GM18520 (cell line): ENCODE data around the gene KLHDC7A.

ENCODE experiments used
- ATAC-seq: cut with Tn5 transposase; IDR thresholded peaks from one replicate; pipeline ENCODE4 v1.9.1; 2021; ENCODE audit not compliant: unreplicated experiment

Gene KLHDC7A

DNA sequence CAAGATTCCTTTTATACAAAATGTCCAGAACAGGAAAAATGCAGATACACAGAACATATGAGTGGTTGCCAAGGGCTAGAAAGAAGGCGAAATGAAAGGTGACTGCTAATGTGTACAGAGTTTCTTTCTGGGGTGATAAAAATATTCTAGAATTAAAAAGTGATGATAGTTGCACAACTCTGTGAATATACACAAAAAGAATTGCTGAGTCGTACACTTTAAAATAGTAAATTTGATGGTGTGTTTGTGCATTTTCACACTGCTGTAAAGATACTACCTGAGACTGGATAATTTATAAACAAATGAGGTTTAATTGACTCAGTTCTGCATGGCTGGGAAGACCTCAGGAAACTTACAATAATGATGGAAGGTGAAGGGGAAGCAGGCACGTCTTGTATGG, 23.9 kb downstream of the KLHDC7A start:
- no peak for ATAC-seq

DNA sequence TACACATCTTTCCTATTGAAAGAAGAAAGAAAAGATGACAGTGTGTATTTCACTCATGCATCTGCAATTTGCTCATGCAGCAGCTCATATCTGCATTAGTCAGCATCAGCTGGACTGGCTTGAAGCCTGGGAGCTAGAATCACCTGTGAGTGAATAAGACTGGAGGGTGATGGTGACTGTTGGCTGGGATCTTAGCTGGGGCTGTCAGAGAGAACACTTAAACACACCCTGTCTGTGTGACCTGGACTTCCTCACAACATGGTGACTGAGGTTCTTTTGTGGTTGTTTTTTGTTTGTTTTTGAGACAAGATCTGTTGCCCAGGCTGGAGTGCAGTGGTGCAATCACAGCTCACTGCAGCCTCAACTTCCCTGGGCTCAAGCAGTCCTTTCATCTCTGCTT, 24.9 kb downstream of the KLHDC7A start:
- no peak for ATAC-seq

DNA sequence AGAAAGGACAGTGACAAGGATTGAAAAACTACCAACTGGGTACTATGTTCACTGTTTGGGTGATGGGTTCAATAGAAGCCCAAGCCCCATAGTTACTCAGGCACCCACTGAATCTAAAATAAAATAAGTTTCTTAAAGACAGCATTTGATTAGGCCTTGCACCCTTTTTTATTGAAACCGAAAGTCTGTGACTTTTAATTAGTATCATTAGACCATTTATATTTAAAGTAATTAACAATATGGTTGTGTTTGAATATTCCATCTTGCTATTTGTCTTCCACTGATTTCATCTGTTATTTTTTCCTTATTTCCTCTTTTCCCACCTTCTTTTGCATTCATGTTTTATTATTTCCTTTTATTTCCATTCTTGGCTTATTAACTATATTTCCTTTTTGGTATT, 27.4 kb downstream of the KLHDC7A start:
- ATAC-seq: no peak

DNA sequence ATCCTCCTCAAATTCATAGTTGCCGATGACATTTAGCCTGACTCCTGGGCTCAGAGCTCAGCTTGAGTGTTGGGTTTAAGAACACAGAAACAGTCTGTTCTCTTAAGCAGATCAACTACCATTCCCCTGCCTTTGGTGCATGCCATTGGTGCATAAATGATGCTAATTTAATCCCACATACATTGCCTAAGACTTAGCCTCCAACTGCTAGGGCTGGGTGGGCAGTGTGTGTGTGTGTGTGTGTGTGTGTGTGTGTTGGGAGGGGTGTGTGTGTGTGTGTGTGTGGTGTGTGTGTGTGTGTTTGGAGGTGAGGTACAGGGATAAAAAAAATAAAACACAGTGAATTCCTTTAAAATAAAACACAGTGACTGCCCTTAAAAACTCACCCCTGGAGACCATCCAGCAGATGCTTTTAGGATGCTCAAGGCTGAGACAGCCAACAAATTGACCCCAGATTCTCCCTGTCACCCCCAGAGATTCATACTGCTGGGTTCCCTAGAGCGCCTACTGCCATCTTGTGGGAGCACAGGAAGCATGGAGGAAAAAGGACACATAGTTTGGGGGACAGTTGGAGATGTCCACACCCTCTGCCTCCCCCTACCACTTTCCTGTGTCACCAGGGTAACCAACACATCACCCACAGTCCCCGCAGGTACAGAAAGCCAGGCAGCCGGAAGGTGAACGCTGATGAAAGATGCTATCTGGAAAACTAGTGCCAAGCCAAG, 30.6 kb downstream of the KLHDC7A start:
- no peak for ATAC-seq

DNA sequence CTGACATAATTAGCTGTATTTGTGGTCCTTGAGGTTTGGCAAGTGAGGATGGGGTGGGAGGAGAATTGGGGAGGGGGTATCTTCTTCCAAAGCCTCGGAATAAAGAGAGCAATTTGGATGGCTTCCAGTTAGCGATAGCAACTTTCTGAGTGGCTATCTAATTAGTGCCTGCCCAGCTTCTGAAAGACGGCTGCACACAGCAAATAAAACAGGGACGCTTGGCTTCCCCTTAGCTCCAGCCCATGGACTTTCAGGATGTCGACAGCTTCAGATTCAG, 31.1 kb downstream of the KLHDC7A start:
- ATAC-seq: no peak

DNA sequence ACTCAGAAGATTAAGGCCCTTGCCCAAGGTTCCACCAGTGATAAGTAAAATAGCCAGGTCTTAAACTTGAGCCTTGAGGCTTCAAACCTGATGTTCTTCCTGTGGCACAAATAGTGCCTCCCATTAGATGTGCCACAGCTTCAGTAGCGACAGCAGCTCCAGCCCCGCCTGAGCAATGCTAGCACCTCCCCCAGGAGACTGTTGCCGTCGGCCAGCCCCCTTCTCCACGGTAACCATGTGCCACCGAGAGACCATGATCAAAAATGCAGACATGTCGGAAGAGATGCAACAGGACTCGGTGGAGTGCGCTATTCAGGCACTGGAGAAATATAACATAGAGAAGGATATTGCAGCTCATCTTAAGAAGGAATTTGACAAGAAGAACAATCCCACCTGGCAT, 32.2 kb downstream of the KLHDC7A start:
- ATAC-seq: no peak

DNA sequence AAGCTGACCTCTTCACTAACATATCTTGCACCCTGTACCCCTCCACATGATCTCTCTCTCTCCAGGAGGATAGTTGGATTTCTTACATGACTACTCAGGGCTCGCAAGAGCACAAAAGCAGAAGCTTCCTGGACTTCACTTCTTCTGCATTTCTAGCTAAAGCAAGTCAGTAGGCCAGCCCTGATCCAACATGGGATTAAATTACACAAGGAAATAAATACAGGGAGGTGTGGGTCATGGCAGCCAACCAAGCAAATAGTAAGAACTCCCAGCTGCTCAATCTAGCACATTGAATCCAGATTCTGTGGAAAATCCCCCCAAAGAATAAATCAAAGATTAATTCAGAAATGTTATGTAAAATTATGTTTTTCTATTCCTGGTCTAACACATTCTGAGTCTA, 33.3 kb downstream of the KLHDC7A start:
- ATAC-seq: no peak

DNA sequence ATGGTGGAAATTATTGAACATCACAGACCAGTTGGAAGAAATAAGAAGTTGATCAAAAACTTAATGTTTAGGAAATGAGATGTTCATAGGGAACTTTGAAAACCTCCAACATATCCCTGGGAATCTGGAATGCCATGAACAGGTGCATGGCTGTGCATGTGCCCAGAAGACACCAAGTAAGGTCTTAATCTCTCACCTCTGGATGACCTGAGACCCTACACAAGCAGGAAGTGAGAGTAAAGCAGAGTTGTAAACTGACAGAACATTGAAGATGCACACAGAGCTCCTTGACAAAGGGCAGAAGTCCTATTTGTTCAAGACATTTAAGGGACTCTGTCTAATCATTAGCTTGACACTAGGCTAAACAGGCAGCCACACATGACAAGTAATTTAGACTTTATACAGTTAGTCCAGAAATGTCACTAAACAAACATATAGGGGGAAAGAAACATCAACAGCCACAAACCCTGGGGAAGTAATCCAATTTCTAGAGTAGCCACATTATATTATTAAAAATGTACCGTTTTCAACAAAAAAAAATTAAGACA, 34.5 kb downstream of the KLHDC7A start:
- no peak for ATAC-seq

DNA sequence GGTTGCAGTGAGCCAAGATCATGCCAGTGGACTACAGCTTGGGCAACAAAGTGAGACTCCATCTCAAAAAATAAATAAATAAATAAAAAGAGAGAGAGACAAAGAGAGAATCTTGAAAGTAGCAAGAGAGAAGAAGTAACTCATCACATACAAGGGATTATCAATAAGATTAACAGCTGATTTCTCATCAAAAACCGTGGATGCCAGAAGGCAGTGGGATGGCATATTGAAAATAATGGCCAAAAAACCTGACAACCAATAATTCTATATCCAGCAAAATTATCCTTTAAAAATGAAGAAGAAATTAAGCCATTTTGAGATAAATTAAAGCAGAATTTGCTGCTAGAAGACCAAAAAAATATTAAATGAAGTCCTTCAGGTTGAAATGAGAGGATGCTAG, 35.7 kb downstream of the KLHDC7A start:
- no peak for ATAC-seq

DNA sequence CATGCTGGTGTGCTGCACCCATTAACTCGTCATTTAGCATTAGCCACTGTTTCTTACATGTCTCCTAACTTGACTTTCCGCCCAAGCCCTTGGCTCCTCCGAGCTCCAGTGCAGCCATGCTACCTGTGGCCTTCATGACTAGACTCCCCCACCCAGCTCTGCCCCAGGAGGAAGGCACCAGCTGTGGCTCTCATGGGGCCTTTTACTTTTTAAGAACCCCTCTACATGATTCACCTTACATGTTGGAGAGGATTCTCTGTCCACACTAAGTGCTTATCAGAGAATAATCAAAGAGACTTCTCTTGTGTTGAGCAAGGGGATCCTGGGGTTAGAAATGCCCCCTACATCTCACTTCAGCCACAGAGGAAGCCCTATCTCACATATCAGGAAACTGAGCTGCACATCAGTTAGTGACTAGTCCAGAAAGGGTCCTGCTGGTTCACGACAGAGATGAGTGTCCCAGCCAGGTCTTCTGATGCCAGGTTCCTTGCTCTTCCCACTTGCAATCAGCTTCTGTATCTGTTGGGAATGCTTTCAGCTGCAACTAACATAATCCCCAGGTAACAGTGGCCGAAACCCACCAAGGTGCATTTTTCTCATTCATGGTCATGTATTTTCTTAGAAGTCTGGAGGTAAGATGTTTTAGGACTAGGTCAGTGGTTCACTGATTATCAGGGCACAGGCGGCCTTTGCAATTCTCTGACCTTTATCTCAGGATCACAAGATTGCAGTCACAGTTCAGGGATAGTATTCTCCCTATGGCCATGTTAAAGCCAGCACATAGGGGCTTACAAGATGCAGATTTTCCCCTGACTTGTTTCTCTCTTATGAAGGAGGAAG, 45.9 kb downstream of the KLHDC7A start:
- ATAC-seq: no peak

DNA sequence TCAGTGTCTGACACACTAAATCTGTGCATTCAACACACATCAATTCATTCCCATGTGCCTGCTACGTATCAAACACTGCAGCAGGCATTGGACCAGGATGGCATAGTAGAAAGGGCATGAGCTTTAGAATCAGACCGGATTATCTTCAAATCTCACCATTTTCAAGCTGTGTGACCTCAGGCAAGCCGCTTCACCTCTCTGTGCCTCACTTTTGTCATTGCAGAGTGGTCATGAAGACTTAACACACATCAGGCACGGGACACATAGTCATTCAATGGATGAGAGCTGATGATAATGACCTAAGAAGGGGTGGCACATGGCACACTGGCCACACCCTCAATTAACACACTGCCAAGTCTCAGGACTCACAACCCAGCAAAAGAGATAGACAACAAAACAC, 46.8 kb downstream of the KLHDC7A start:
- no peak for ATAC-seq

DNA sequence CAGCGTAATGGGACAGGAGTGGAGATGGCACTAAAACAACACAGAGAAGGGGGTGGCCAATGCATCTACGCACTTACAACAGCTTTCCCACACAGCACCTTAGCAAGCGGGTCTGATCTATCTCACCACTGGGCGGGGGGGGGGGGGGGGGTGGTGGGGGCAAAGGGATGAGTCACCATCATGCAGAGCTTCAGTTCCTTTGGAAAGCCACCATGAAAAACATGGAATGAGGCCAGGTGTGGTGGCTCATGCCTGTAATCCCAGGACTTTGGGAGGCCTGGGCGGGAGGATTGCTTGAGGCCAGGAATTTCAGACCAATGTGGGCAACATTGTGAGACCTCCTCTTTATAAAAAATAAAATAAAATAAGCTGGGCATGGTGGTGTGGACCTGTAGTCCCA, 47.2 kb downstream of the KLHDC7A start:
- no peak for ATAC-seq

DNA sequence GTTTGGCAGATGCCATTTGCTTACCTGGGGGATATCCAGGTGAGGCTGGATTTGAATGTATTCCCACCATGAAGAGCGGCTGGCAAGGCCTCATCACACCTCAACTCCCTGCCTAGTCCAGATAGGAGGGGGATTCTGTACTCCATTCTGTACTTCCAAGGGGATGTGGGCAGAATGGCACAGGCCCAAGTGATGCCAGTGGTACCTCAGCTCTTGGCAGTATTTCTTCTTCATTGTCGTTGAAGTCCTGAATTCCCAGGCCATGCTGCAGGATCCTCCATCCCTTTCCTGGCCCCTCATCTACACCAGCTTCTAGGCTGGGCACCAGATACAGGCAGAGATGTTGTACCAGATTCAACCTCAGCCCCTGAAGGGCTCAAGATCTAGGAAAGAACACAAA, 47.9 kb downstream of the KLHDC7A start:
- no peak for ATAC-seq

DNA sequence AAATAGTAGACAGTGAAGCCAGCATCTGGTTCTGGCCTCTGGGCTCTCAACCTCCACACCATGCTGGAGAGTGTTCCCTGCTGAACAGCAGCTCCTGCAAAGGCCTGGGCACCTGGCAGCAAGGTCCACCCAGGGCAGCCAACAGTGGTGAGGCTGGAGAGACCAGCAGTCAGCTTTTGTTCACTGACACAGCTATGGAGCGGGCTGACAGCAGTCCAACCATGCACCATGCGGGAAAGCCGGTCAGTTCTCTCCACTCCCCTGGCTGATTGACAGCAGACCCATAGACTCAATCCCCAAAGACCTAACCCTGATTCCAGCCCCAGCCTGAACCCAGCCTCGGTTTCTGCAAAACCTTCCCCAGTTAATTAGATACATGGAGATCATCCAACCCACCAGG, 49.0 kb downstream of the KLHDC7A start:
- ATAC-seq: no peak

DNA sequence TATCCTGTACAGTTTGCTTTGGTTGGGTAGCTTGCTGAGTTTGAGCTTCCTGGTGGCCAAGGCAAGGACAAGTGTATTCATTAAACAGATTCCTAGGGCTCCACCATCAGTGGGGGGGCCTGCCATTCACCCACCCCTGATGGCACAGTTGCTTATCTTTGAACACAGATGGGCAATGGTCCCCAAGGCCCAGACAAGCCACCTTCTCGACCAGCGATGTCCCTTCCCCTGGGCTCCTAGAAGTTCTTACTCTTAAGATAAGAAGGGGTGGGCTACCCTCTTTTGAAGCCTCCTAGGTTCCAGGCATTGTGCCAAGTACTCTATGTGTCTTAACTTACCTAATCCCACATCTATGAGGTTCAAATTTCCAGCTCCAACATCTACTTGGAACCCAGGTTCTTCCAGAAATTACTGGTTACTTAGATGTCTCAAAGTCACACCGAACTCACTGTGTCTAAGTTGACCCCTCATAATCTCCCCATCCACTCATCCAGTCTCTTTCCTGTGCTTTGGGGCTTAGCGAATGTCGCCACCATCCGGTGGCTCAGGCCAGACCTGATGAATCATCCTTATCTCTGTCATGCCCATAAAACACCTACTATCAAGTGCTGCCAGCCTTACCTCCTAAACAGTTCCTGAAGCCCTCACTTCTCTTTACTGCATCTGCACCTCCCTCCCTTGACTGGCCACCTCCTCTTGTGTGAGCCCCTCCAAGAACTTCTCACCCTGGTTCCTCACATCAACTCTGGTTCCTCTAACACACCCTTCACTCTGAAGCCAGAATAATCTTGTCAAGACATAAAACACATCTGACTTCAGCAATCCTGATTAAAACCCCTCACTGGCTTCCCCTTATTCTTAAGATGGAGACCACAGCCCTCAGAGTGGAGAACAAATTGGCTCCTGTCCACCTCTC, 50.1 kb downstream of the KLHDC7A start:
- ATAC-seq: no peak

DNA sequence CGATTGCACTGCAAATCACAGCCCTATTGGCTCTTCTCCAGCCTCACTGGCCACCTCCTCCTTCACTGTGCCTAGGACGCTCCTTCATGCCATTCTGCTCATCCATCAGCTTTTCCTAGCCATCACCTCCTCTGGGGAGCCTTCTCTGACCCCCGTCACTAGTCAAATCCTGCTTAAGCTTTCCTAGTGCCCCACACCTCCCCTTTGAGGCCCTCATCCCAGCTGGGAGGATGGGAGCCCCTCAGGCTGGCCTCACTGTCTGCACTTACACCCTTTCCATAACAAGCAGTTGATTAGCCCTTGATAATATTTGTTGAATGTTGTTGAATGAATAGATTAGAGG, 50.7 kb downstream of the KLHDC7A start:
- no peak for ATAC-seq

DNA sequence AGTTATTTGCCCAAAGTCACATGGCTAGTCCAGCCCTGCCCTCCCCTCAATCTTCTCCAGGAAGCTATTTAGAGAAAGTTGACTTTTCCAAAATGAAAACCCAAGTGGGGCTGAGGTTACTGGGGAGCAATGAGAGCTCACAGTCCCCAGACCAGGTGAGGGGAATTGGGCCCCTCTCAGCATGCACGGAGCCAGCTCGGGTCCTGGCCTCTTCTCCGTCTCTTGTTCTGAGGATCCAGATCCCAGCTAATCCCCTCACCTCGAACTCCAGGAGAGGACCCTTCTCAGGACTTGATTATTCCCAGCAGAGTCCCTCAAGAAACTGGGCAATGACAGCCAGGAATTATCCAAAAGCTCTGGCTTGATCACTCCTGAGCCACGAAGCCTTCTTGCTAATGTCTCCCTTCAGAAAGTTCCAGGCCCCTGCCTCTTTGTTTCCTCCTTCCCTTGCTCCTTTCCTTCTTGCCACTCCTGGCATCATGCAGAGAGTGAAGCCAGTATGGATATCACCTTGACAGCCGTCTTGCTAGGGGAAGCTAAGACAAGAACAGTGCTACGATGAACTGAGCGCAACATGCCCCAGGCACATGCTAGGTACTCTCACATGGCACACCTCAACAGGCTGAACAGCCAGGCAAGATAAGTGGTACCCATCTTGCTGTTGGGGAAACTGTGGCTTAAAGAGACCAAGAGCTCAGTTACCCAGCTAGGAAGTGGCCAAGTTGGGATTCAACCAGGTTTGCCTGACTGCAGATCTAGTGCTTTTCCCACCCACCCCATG, 51.9 kb downstream of the KLHDC7A start:
- ATAC-seq: no peak

DNA sequence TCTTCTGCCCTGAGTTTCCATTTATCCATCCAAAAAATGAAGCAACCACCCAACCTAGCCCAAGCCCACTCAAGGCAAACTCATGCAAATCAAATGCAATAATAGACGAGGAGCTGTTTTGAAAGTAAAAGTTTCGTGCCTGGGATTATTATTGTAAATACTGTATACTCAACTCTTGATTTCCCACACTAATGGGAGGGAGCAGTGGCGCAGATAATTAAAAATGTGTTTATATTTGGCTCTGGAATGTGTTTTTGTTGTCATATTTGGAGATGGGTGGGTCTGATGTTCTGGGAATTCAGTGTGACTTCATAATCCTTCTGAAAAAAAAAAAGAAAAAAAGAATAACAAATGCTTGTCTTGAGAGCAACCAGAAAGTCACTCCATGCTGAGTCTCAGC, 52.5 kb downstream of the KLHDC7A start:
- ATAC-seq: no peak

DNA sequence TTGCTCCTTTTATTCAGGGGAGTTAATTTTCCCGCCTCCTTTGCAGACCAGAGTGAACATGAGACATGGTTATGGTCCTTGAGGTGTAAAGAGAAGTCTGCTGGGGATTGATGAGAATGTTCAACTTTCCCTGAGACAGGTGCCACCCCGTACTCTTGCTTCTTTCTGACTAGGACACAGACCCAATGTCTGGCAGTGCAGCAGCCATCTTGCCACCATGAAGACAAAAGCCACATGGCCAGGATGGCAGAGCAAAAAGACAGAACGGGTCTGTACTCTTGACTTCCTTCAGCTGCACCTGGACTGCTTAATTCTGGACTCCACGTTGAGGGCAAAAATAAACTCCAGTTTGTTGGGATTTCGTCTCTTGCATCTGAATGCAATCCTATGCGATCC, 54.1 kb downstream of the KLHDC7A start:
- ATAC-seq: no peak
